GM12872 (cell line): Measurements from ENCODE around the gene DPYSL3.

Source experiments
- TF ChIP-seq, protein P1 (sequence below): IDR thresholded peaks from 3 replicates; pipeline ENCODE4 v1.5.1; 2011; ENCODE audit warnings: low read depth, mild to moderate bottlenecking, low read length, moderate library complexity; ENCODE audit not compliant: insufficient read depth

DPYSL3 gene

DNA sequence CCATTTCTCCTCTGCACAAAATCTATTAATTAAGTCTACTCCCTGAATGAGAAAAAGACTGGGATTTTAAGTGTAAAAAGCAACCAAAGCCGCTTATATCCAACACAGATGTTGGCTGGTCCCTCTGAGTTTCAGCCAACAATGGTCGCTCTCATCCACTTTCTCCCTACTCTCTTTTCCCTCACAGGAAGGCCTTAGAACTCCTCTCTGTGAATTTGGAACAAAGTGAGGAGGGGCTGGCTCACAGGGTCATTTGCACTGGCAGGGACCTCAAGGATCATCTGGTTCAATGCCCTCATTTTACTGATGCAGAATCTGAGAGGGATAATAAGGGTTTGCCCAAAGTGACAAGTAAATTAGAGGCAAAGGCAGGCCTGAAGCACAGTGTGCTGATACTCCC is 64.0 kb downstream of the DPYSL3 start:
- TF ChIP-seq, protein P1, sequence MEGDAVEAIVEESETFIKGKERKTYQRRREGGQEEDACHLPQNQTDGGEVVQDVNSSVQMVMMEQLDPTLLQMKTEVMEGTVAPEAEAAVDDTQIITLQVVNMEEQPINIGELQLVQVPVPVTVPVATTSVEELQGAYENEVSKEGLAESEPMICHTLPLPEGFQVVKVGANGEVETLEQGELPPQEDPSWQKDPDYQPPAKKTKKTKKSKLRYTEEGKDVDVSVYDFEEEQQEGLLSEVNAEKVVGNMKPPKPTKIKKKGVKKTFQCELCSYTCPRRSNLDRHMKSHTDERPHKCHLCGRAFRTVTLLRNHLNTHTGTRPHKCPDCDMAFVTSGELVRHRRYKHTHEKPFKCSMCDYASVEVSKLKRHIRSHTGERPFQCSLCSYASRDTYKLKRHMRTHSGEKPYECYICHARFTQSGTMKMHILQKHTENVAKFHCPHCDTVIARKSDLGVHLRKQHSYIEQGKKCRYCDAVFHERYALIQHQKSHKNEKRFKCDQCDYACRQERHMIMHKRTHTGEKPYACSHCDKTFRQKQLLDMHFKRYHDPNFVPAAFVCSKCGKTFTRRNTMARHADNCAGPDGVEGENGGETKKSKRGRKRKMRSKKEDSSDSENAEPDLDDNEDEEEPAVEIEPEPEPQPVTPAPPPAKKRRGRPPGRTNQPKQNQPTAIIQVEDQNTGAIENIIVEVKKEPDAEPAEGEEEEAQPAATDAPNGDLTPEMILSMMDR, result no peak

DNA sequence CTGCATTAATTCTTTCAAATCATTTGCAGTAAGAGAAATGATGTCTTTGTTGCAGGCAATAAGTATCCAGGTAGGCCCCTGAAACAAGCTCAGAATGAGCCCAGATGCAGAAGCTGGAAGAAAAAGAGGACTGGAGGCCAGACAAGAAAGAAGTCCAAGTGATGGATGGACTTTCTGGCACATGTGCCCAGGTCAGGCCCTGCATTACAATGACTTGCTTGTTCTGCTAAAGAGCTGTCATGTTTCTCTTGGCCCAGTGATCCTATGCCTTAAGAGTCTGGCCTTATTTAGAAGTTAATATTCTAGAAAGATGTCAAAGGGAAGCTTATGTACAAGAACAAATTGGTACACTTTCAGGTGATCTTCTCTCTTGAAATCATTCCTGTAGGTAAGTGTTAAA is 64.8 kb downstream of the DPYSL3 start:
- TF ChIP-seq, protein P1, result no peak

DNA sequence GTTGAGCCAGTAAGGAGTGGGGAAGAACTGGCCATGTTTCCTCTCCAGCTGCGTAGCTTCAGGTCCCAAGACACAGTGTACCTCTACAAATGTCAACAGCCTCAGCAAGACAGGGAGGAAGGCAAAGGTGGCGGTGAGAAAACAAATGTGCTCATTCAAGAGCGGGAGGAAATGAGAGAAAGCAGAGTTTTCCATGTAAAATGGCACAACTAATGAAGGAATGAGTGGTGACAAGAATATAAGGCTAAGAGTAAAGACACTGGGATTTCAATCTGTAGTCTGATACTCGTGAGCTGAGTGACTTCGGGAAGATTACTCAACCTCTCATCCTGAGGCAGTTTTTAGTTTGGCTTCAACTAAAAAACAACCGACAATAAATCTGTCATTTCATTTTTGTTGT is 67.6 kb downstream of the DPYSL3 start:
- TF ChIP-seq, protein P1, result no peak

DNA sequence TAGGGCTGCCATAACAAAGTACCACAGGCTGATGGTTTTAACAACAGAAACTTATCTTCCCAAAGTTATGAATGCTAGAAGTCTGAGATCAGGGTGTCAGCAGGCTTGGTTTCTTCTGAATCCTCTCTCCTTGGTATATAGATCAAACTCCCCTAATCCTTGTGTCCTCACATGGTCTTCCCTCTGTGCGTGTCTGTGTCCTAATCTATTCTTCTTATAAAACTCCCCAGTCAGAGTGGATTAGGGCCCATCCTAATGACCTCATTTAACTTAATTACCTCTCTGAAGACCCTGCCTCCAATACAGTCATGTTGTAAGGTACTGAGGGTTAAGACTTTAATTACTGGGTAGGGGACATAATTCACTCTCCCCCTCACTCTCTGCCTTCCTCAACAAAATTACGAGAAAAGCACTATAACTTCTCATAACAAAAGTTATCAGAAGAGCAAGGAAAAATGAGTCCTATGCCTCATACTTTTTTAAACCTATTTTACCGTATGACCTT is 68.6 kb downstream of the DPYSL3 start:
- TF ChIP-seq, protein P1, result no peak

DNA sequence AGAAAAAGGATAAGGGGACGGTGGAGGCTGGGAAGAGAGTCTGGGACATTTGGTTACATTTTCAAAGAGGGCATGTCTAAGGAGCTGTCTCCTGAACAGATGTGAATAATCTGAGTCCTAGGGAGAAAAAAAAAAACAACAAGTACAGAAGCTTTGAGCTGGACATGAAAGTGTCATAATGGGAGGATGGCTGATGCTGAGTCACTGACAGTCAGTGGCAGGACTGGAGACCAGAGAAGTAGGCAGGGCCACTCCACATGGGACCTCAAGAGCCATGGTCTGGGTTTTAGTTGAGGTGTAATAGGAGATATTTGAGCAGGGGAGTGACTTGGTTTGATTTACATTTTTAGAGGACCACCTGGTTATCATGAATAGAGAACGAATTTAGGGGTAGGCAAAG is 70.6 kb downstream of the DPYSL3 start:
- TF ChIP-seq, protein P1, result no peak

DNA sequence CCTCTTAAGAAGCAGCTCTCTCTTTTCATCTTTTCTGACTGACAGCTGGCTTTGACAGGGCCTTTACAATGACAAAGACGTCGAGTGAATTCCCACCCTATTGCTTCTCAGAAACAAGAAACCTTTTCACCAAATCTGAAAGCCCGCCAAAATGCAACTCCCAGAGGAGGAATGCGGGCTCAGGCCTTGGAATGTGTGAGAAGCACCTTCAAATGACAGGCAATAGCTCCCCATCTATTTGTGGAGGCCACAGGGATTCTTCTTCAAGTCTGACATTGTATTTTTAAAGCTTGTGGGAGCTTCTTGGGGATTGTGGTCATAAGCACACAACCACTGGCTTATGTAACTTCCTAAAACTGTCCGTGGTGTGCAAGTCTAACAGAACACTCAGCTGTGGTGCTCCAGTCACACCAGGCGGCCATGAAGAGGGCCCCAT is 72.7 kb downstream of the DPYSL3 start:
- TF ChIP-seq, protein P1, result no peak

DNA sequence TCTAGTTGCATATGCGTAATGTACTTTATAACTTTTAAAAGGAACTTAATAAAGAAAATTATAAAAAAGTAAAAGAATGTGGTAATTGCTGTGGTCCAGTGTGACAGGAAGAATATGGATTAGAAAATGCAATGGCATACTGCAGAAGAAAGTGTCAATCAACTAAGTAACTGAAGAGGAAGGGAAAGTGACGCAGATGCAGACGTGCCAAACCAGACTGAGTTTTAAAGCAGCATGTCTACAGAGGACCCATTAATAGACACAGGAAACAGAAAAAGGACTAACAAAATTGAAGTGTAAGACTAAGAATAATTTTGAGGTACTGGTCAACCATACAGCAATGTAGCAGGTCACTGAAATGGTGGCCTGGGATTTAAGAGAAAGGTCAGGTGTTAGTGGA is 73.3 kb downstream of the DPYSL3 start:
- TF ChIP-seq, protein P1, result no peak
